Heart left ventricle (tissue), 13 donors: ENCODE results near the gene MICAL3.

Experiments
- POLR2A ChIP-seq, 2 donors: fragments of 450-650 bp; IDR thresholded peaks; one replicate each; pipeline ENCODE4 v1.6.1; 2017; ENCODE audit warnings: antibody characterized with exemption in 2 of 2, mild to moderate bottlenecking in 2 of 2, moderate library complexity in 2 of 2
- TF ChIP-seq, protein P1 (sequence below), 12 donors: fragments of 200-600 bp; sonication (generic) in 4 of 12; IDR thresholded peaks; one replicate each; pipeline versions ENCODE4 v1.5.0 to v1.8.0; 2018 to 2022; ENCODE audit warnings: antibody characterized with exemption in 12 of 12, mild to moderate bottlenecking in 5 of 12
- donor health status: ischemic (EF 13 %, LVEDD 7.1; RV severe dilation, severe dysfunction).
- donor health status: DM: no; HTN: yes; CAD: no.
- donor health status: DM: no; HTN: no; CAD: no.
- donor health status: ischemic (EF 25% LVEDD 6.9; RV normal size, moderate dysfunction).
- donor health status: ischemic (EF 25% LVEDD 5.7; RV mildly dilated, moderate dysfunction).
- donor health status: ischemic (EF 35%, LVEDD 5.7; RV mildly dilated, moderate dysfunction).
- donor health status: nonischemic (EF 11% LVEDD 7.7; RV severe dilation, severe dysfunction).
- donor health status: DM: yes; HTN: yes; CAD: no.
- donor health status: PGD.
- donor health status: ischemic (EF 29% LVEDD 5.4; RV normal size, mild dysfunction).
- donor health status: nonischemic (EF 23%, LVEDD 6.1; RV moderate dilation, normal function).

DNA sequence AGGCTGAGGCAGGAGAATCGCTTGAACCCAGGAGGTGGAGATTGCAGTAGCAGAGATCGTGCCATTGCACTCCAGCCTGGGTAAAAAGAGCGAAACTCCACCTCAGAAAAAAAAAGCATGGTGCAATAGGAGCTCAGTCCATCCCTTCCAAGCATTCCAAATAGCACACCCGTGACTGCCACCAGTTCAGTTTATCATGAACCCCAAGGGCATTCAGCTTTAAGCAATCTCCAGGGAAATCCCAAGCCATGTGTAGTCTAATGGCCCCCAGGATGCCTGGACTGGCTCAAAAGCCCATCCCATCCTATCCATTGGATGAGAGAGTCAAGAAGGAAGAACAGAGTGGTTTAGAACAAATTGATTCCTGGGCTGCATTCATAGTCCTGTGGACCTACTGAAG lies 16.2 kb downstream of the MICAL3 start:
- TF ChIP-seq, protein P1, sequence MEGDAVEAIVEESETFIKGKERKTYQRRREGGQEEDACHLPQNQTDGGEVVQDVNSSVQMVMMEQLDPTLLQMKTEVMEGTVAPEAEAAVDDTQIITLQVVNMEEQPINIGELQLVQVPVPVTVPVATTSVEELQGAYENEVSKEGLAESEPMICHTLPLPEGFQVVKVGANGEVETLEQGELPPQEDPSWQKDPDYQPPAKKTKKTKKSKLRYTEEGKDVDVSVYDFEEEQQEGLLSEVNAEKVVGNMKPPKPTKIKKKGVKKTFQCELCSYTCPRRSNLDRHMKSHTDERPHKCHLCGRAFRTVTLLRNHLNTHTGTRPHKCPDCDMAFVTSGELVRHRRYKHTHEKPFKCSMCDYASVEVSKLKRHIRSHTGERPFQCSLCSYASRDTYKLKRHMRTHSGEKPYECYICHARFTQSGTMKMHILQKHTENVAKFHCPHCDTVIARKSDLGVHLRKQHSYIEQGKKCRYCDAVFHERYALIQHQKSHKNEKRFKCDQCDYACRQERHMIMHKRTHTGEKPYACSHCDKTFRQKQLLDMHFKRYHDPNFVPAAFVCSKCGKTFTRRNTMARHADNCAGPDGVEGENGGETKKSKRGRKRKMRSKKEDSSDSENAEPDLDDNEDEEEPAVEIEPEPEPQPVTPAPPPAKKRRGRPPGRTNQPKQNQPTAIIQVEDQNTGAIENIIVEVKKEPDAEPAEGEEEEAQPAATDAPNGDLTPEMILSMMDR (IDR thresholded peaks at IDR 0.05): no peak
- TF ChIP-seq POLR2A (IDR thresholded peaks at IDR 0.05): no peak
